Measurements from ENCODE around the gene THOC1.
"Not testable (repeated sequence)": the region's sequence is repeated elsewhere in the genome, so short reads cannot be mapped to it uniquely, and the experiment has no call there.

The THOC1 gene

GRCh38 chr18:310042-310441, 42.2 kb upstream of the THOC1 start:
- no peaks in the 10 kb centered on the region for H3K27me3 ChIP-seq (ENCODE audit: insufficient read depth, low read length, poor library complexity)
- no peak for DNase-seq
- H2BK15ac ChIP-seq (replicated peaks; ENCODE audit: low read depth): no peak overlapping the region
- no peaks in the 10 kb centered on the region for H3K79me1 ChIP-seq (ENCODE audit: low read length)
- H3K4me3 ChIP-seq (ENCODE audit: low read length): no peak overlapping the region
- no peak overlapping the region for H2BK5ac ChIP-seq (ENCODE audit: low read length)
- peaks cover 17% of the 10 kb centered on the region for H3K4me1 ChIP-seq (ENCODE audit: control insufficient read depth, low read depth, low read length)
- H3K4ac ChIP-seq (ENCODE audit: low read depth, low read length): peak overlapping the region; percentile 81
- H4K8ac ChIP-seq (ENCODE audit: low read depth, low read length): no peak overlapping the region
- H2AK5ac ChIP-seq (ENCODE audit: low read length): no peak overlapping the region
- no peak overlapping the region for H3K4me2 ChIP-seq (ENCODE audit: low read length)
- no peak overlapping the region for H2BK120ac ChIP-seq (ENCODE audit: low read depth, low read length)
- H4K5ac ChIP-seq (ENCODE audit: low read length): no peak overlapping the region
- no peak overlapping the region for H3K9ac ChIP-seq (ENCODE audit: low read length)
- H3K56ac ChIP-seq (ENCODE audit: low read length): no peak overlapping the region
- no peak overlapping the region for H3K27ac ChIP-seq (ENCODE audit: low read depth, low read length)
- no peak overlapping the region for H3K18ac ChIP-seq (ENCODE audit: low read length)
- H3K36me3 ChIP-seq (ENCODE audit: control insufficient read depth, insufficient read depth, low read length): no peaks in the 10 kb centered on the region
- no peak overlapping the region for H3K23ac ChIP-seq (ENCODE audit: low read length)
- H3K79me2 ChIP-seq (ENCODE audit: control insufficient read depth, insufficient read depth, low read length): no peaks in the 10 kb centered on the region

- WGBS (ENCODE audit: extremely low coverage, insufficient coverage, low lambda C conversion rate): no CpG with 5 or more reads among the region's 4 CpGs
- H3K4ac ChIP-seq (ENCODE audit: low read depth, low read length): peak overlapping the region; percentile 20
- H3K79me2 ChIP-seq (ENCODE audit: control insufficient read depth, insufficient read depth, low read length); H3K23ac ChIP-seq (ENCODE audit: low read length); H3K36me3 ChIP-seq (ENCODE audit: control insufficient read depth, insufficient read depth, low read length); H3K18ac ChIP-seq (ENCODE audit: low read length); H3K4me2 ChIP-seq (ENCODE audit: low read length); H4K8ac ChIP-seq (ENCODE audit: low read depth, low read length); DNase-seq; H3K79me1 ChIP-seq (ENCODE audit: low read length); H2BK15ac ChIP-seq (replicated peaks; ENCODE audit: low read depth); H4K5ac ChIP-seq (ENCODE audit: low read length); H3K27me3 ChIP-seq (ENCODE audit: insufficient read depth, low read length, poor library complexity); H3K9ac ChIP-seq (ENCODE audit: low read length); H3K4me3 ChIP-seq (ENCODE audit: low read length): not testable (repeated sequence)
- peak overlapping the region; percentile 76 for H2AK5ac ChIP-seq (ENCODE audit: low read length)
- peaks cover 24% of the 10 kb centered on the region for H3K4me1 ChIP-seq (ENCODE audit: control insufficient read depth, low read depth, low read length)
- peak overlapping the region; percentile 30 for H2BK120ac ChIP-seq (ENCODE audit: low read depth, low read length)
- H2BK5ac ChIP-seq (ENCODE audit: low read length): peak overlapping the region; percentile 70
- H3K56ac ChIP-seq (ENCODE audit: low read length): peak overlapping the region; percentile 74
- H3K27ac ChIP-seq (ENCODE audit: low read depth, low read length): peak overlapping the region; percentile 14
These were observed 40.2 kb upstream of the THOC1 start for GRCh38 chr18:308086-308485.

DNA sequence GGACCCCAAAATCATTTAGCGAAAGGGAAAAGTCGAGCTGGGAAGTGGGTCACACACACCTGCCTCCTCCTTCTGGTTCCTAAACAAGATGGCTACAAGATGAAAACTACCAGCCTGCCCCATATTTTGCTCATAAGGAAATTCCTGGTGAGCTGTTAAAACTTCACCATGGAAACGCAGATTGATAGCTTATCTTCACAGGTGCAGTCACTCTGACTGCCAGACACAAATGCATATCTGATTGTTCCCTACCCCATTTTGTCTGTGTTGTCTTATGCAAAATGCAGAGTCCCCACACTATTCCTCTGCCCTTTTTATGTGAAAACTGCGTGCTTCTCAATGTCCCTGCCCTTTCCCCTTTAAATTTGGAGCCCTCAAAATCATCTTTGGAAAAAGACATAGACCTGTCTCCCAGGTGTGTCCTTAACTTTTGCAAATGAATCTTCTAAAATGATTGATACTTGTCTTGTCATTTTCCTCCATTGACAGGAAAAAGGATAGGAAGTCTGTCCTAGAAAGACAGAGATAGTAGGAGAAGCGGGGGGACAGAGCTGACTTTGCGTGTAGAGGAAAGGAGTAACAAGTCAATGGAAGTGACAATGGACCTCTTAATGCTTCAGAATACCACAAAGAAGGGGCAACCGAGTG, 38.9 kb upstream of the THOC1 start:
- Histone ChIP-seq H3K27me3 (ENCODE audit: insufficient read depth, low read length, poor library complexity) (no peaks in the 10 kb centered on the region), H3K4ac (ENCODE audit: low read depth, low read length) (no peak overlapping the region), H3K79me1 (ENCODE audit: low read length) (no peaks in the 10 kb centered on the region), H2BK15ac (replicated peaks; ENCODE audit: low read depth) (no peak overlapping the region), H3K4me2 (ENCODE audit: low read length) (no peak overlapping the region), H4K5ac (ENCODE audit: low read length) (peak overlapping the region; percentile 5), H3K18ac (ENCODE audit: low read length) (peak overlapping the region; percentile 71), H3K79me2 (ENCODE audit: control insufficient read depth, insufficient read depth, low read length) (no peaks in the 10 kb centered on the region), H4K8ac (ENCODE audit: low read depth, low read length) (no peak overlapping the region), H2AK5ac (ENCODE audit: low read length) (peak overlapping the region; percentile 44), H3K27ac (ENCODE audit: low read depth, low read length) (peak overlapping the region; percentile 92), H3K36me3 (ENCODE audit: control insufficient read depth, insufficient read depth, low read length) (no peaks in the 10 kb centered on the region), H3K9ac (ENCODE audit: low read length) (peak overlapping the region; percentile 9), H3K4me3 (ENCODE audit: low read length) (no peak overlapping the region), H3K23ac (ENCODE audit: low read length) (no peak overlapping the region), H2BK5ac (ENCODE audit: low read length) (peak overlapping the region; percentile 69), H3K4me1 (ENCODE audit: control insufficient read depth, low read depth, low read length) (peaks cover 24% of the 10 kb centered on the region), H2BK120ac (ENCODE audit: low read depth, low read length) (peak overlapping the region; percentile 86), H3K56ac (ENCODE audit: low read length) (peak overlapping the region; percentile 74)
- no CpG with 5 or more reads among the region's 7 CpGs for WGBS (ENCODE audit: extremely low coverage, insufficient coverage, low lambda C conversion rate)
- peak; percentile 80 for DNase-seq

- Histone ChIP-seq H2BK15ac (replicated peaks; ENCODE audit: low read depth) (no peak overlapping the region), H3K23ac (ENCODE audit: low read length) (peak overlapping the region; percentile 12), H2BK5ac (ENCODE audit: low read length) (peak overlapping the region; percentile 95), H3K4ac (ENCODE audit: low read depth, low read length) (peak overlapping the region; percentile 92), H3K4me3 (ENCODE audit: low read length) (no peak overlapping the region), H3K56ac (ENCODE audit: low read length) (peak overlapping the region; percentile 80), H3K9ac (ENCODE audit: low read length) (peak overlapping the region; percentile 49), H2BK120ac (ENCODE audit: low read depth, low read length) (peak overlapping the region; percentile 69), H3K27ac (ENCODE audit: low read depth, low read length) (peak overlapping the region; percentile 42), H3K4me2 (ENCODE audit: low read length) (no peak overlapping the region), H3K79me2 (ENCODE audit: control insufficient read depth, insufficient read depth, low read length) (no peaks in the 10 kb centered on the region), H3K18ac (ENCODE audit: low read length) (peak overlapping the region; percentile 31), H2AK5ac (ENCODE audit: low read length) (peak overlapping the region; percentile 96), H3K36me3 (ENCODE audit: control insufficient read depth, insufficient read depth, low read length) (no peaks in the 10 kb centered on the region), H3K4me1 (ENCODE audit: control insufficient read depth, low read depth, low read length) (peaks cover 24% of the 10 kb centered on the region), H4K8ac (ENCODE audit: low read depth, low read length) (no peak overlapping the region), H4K5ac (ENCODE audit: low read length) (peak overlapping the region; percentile 94), H3K27me3 (ENCODE audit: insufficient read depth, low read length, poor library complexity) (no peaks in the 10 kb centered on the region), H3K79me1 (ENCODE audit: low read length) (no peaks in the 10 kb centered on the region)
- no CpG with 5 or more reads among the region's 6 CpGs for WGBS (ENCODE audit: extremely low coverage, insufficient coverage, low lambda C conversion rate)
- peak; percentile 38 for DNase-seq
These were observed 37.2 kb upstream of the THOC1 start for GRCh38 chr18:305003-305501.

DNA sequence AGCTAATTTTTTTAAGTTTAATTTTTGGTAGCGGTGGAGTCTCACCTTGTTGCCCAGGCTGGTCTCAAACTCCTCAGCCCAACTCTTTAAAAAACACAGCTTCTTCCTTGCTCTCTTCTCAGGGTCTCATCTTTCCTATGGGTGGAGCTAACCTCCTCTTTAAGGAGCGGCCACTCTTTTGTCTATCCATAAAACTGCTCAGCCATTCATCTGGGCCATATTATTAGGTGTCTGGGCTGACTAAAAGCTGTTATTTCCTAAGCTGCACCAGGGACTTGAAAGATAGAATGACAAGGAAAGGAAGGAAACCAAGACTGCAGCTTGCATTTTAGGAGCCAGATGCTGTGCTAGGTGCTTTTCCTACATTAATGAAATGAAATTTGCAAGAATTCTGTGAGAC, 35.8 kb upstream of the THOC1 start:
- peak overlapping the region; percentile 48 for H3K4ac ChIP-seq (ENCODE audit: low read depth, low read length)
- no peak overlapping the region for H2BK15ac ChIP-seq (replicated peaks; ENCODE audit: low read depth)
- no peak overlapping the region for H3K4me2 ChIP-seq (ENCODE audit: low read length)
- H3K27ac ChIP-seq (ENCODE audit: low read depth, low read length): no peak overlapping the region
- H3K27me3 ChIP-seq (ENCODE audit: insufficient read depth, low read length, poor library complexity): no peaks in the 10 kb centered on the region
- peak overlapping the region; percentile 25 for H2BK5ac ChIP-seq (ENCODE audit: low read length)
- H3K79me2 ChIP-seq (ENCODE audit: control insufficient read depth, insufficient read depth, low read length): no peaks in the 10 kb centered on the region
- H2BK120ac ChIP-seq (ENCODE audit: low read depth, low read length): peak overlapping the region; percentile 74
- H3K9ac ChIP-seq (ENCODE audit: low read length): no peak overlapping the region
- no peak overlapping the region for H3K23ac ChIP-seq (ENCODE audit: low read length)
- H2AK5ac ChIP-seq (ENCODE audit: low read length): no peak overlapping the region
- H3K36me3 ChIP-seq (ENCODE audit: control insufficient read depth, insufficient read depth, low read length): no peaks in the 10 kb centered on the region
- H3K4me1 ChIP-seq (ENCODE audit: control insufficient read depth, low read depth, low read length): peaks cover 24% of the 10 kb centered on the region
- no peak overlapping the region for H4K8ac ChIP-seq (ENCODE audit: low read depth, low read length)
- DNase-seq: no peak
- H3K4me3 ChIP-seq (ENCODE audit: low read length): no peak overlapping the region
- no CpG with 5 or more reads among the region's 2 CpGs for WGBS (ENCODE audit: extremely low coverage, insufficient coverage, low lambda C conversion rate)
- H3K79me1 ChIP-seq (ENCODE audit: low read length): no peaks in the 10 kb centered on the region
- no peak overlapping the region for H4K5ac ChIP-seq (ENCODE audit: low read length)
- H3K56ac ChIP-seq (ENCODE audit: low read length): peak overlapping the region; percentile 76
- peak overlapping the region; percentile 89 for H3K18ac ChIP-seq (ENCODE audit: low read length)

DNA sequence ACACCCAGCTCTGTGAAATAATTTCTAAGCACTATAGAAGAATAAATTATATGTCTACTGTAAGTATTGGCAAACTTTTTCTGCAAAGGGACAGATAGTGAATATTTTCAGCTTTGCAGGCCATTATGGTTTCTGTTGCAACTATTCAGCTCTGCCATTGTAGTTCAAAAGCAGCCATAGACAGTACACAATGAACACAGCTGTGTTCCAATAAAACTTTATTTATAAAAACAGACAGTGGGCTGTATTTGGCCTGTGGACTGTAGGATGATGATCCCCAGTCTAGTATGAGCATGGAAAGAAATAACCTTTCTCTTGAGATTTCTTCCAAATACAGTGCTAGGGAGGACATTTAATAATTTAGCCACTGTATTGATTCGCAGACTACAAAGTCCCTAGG, 35.2 kb upstream of the THOC1 start:
- H4K8ac ChIP-seq (ENCODE audit: low read depth, low read length): no peak overlapping the region
- H3K4ac ChIP-seq (ENCODE audit: low read depth, low read length): peak overlapping the region; percentile 48
- no peak for DNase-seq
- no peaks in the 10 kb centered on the region for H3K79me2 ChIP-seq (ENCODE audit: control insufficient read depth, insufficient read depth, low read length)
- H3K9ac ChIP-seq (ENCODE audit: low read length): no peak overlapping the region
- H2BK120ac ChIP-seq (ENCODE audit: low read depth, low read length): peak overlapping the region; percentile 74
- peak overlapping the region; percentile 25 for H3K27ac ChIP-seq (ENCODE audit: low read depth, low read length)
- H3K56ac ChIP-seq (ENCODE audit: low read length): no peak overlapping the region
- peaks cover 24% of the 10 kb centered on the region for H3K4me1 ChIP-seq (ENCODE audit: control insufficient read depth, low read depth, low read length)
- H3K27me3 ChIP-seq (ENCODE audit: insufficient read depth, low read length, poor library complexity): no peaks in the 10 kb centered on the region
- H3K79me1 ChIP-seq (ENCODE audit: low read length): no peaks in the 10 kb centered on the region
- peak overlapping the region; percentile 89 for H3K18ac ChIP-seq (ENCODE audit: low read length)
- no peak overlapping the region for H2AK5ac ChIP-seq (ENCODE audit: low read length)
- no peaks in the 10 kb centered on the region for H3K36me3 ChIP-seq (ENCODE audit: control insufficient read depth, insufficient read depth, low read length)
- H3K23ac ChIP-seq (ENCODE audit: low read length): no peak overlapping the region
- no peak overlapping the region for H4K5ac ChIP-seq (ENCODE audit: low read length)
- no peak overlapping the region for H3K4me3 ChIP-seq (ENCODE audit: low read length)
- H3K4me2 ChIP-seq (ENCODE audit: low read length): no peak overlapping the region
- no CpG with 5 or more reads among the region's 1 CpG for WGBS (ENCODE audit: extremely low coverage, insufficient coverage, low lambda C conversion rate)
- no peak overlapping the region for H2BK5ac ChIP-seq (ENCODE audit: low read length)
- H2BK15ac ChIP-seq (replicated peaks; ENCODE audit: low read depth): no peak overlapping the region

Data from mesendoderm (in vitro differentiated cells).